Neutrophil (primary cell): Measurements from ENCODE around the gene GJD3.
A peak's percentile ranks its signal among the peaks of the same experiment; 100 is the strongest.

ENCODE experiments used
- H3K27ac ChIP-seq: fragments of 200-600 bp; sonication (generic); 2 replicates; pipeline ENCODE4 v1.5.1; 2016; ENCODE audit warnings: mild to moderate bottlenecking, moderate library complexity
- H3K27me3 ChIP-seq: fragments of 200-600 bp; sonication (generic); 2 replicates; pipeline ENCODE4 v1.6.0; 2016; ENCODE audit warnings: mild to moderate bottlenecking
- H3K36me3 ChIP-seq: fragments of 200-600 bp; sonication (generic); 2 replicates; pipeline ENCODE4 v1.5.1; 2017
- H3K4me1 ChIP-seq, 2 experiments: fragments of 200-600 bp in 1 of 2; sonication (generic) in 1 of 2; 1 replicate in 1 of 2; 2 replicates in 1 of 2; pipeline versions ENCODE4 v1.5.1 to v1.6.1; 2013 to 2016; ENCODE audit warnings: low read depth in 1 of 2, low read length in 1 of 2, mild to moderate bottlenecking in 1 of 2, moderate library complexity in 1 of 2; ENCODE audit not compliant: control insufficient read depth in 1 of 2, insufficient read depth in 1 of 2
- H3K4me3 ChIP-seq, 2 experiments: fragments of 200-600 bp in 1 of 2; sonication (generic) in 1 of 2; 1 replicate in 1 of 2; 2 replicates in 1 of 2; pipeline ENCODE4 v1.5.1; 2013 to 2016; ENCODE audit warnings: low read depth in 1 of 2, low read length in 1 of 2, mild to moderate bottlenecking in 1 of 2, moderate library complexity in 1 of 2
- H3K9me3 ChIP-seq: fragments of 200-600 bp; sonication (generic); 2 replicates; pipeline ENCODE4 v1.5.1; 2016
- CTCF ChIP-seq: fragments of 200-600 bp; sonication (generic); IDR thresholded peaks from 2 replicates; pipeline ENCODE4 v1.5.1; 2016; ENCODE audit warnings: antibody characterized with exemption

Gene GJD3

GRCh38 chr17:40321524-40321929 is 43.0 kb downstream of the GJD3 start:
- Histone ChIP-seq H3K4me3 (peak overlapping the region; percentile 88 to 99), H3K36me3 (peaks cover 4% of the 10 kb centered on the region), H3K27ac (peak overlapping the region; percentile 98), H3K27me3 (no peaks in the 10 kb centered on the region), H3K4me1 (peaks cover 81 to 92% of the 10 kb centered on the region in 2 experiments), H3K9me3 (no peaks in the 10 kb centered on the region)
- TF ChIP-seq CTCF: no peak

GRCh38 chr17:40320756-40321523 is 43.6 kb downstream of the GJD3 start:
- Histone ChIP-seq H3K4me1 (peaks cover 81 to 92% of the 10 kb centered on the region in 2 experiments), H3K27ac (peak overlapping the region; percentile 98), H3K27me3 (no peaks in the 10 kb centered on the region), H3K9me3 (no peaks in the 10 kb centered on the region), H3K36me3 (peaks cover 4% of the 10 kb centered on the region), H3K4me3 (peak overlapping the region; percentile 88 to 99)
- no peak for TF ChIP-seq CTCF

- peak overlapping the region; percentile 88 to 99 for H3K4me3 ChIP-seq
- no peaks in the 10 kb centered on the region for H3K27me3 ChIP-seq
- H3K4me1 ChIP-seq: peaks cover 81 to 91% of the 10 kb centered on the region in 2 experiments
- peaks cover 4% of the 10 kb centered on the region for H3K36me3 ChIP-seq
- no peaks in the 10 kb centered on the region for H3K9me3 ChIP-seq
- H3K27ac ChIP-seq: peak overlapping the region; percentile 98
- TF ChIP-seq CTCF: no peak
Measured at GRCh38 chr17:40319651-40320540, 44.6 kb downstream of the GJD3 start.

- no peaks in the 10 kb centered on the region for H3K27me3 ChIP-seq
- H3K4me3 ChIP-seq: peak overlapping the region; percentile 88 to 99
- H3K27ac ChIP-seq: peak overlapping the region; percentile 98
- H3K36me3 ChIP-seq: peaks cover 4% of the 10 kb centered on the region
- H3K9me3 ChIP-seq: no peaks in the 10 kb centered on the region
- H3K4me1 ChIP-seq: peaks cover 81 to 89% of the 10 kb centered on the region in 2 experiments
- TF ChIP-seq CTCF: no peak
Measured at GRCh38 chr17:40318830-40319391, 45.6 kb downstream of the GJD3 start.
